Measurements from ENCODE around the gene ACADSB.

Gene ACADSB

GRCh38 chr10:123103944-123104343 lies 95.1 kb downstream of the ACADSB start:
- no peak for DNase-seq

Data from NCI-H1930 (cell line).